Measurements from ENCODE around the gene DUS4L.

DUS4L gene

DNA sequence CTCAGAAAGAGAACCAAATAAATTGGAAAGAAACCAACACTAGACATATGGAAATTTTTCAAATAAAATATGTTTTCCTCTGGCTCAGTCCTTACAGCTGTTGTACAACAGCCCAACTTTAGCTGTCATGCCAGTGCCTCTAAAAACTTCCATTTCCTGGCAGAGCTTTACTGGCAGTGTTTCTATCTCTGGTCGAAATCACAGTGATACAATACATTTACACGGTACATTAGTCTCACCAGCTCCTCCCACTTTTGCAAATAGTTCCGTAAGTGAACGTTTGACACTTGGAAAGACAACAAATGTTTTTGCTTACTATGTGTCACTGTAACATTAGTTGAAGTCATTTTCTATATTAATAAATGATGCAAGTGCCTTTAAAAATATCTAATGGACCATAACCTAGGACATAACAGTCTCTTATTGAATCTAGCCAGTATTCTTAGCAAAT lies 46.1 kb downstream of the DUS4L start:
- Histone ChIP-seq H3K9me3 (ENCODE audit: control insufficient read depth in 5 of 5, low read length in 5 of 5) (no peaks in the 10 kb centered on the region), H3K4me1 (ENCODE audit: control insufficient read depth in 5 of 5, insufficient read depth in 5 of 5, low read length in 5 of 5) (peaks cover 0 to 21% (median 17%) of the 10 kb centered on the region in 5 donors), H3K27ac (ENCODE audit: low read depth, low read length) (no peak overlapping the region), H3K36me3 (ENCODE audit: control insufficient read depth in 5 of 5, insufficient read depth in 5 of 5, low read length in 5 of 5) (peaks cover 9 to 32% (median 23%) of the 10 kb centered on the region in 5 donors), H3K4me3 (ENCODE audit: low read depth in 1 of 5, low read length in 5 of 5) (no peak overlapping the region), H3K27me3 (ENCODE audit: control insufficient read depth in 5 of 5, insufficient read depth in 4 of 5, low read length in 5 of 5) (no peaks in the 10 kb centered on the region), H3K9ac (ENCODE audit: low read length in 5 of 5) (no peak overlapping the region)

DNA sequence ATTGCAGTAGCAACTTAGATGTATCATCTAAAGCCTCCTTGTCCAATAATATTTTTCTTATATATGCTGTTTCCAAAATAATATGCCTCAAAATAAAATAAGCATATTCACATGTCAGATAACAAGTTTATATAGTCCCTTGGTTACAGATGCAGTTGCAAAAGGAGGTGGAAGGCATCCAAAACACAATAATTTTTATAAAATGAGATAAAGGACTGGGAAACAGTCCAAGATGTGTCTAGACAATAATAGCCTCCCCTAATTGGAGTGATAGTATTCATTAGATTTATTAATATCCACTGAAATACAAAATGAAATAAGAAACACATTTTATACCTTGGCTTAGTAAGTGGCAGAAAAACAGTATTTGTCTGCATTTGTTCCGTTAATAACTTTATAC lies 46.6 kb downstream of the DUS4L start:
- Histone ChIP-seq H3K4me1 (ENCODE audit: control insufficient read depth in 5 of 5, insufficient read depth in 5 of 5, low read length in 5 of 5) (peaks cover 0 to 21% (median 18%) of the 10 kb centered on the region in 5 donors), H3K27ac (ENCODE audit: low read depth, low read length) (no peak overlapping the region), H3K27me3 (ENCODE audit: control insufficient read depth in 5 of 5, insufficient read depth in 4 of 5, low read length in 5 of 5) (no peaks in the 10 kb centered on the region), H3K9me3 (ENCODE audit: control insufficient read depth in 5 of 5, low read length in 5 of 5) (no peaks in the 10 kb centered on the region), H3K36me3 (ENCODE audit: control insufficient read depth in 5 of 5, insufficient read depth in 5 of 5, low read length in 5 of 5) (peaks cover 9 to 30% (median 18%) of the 10 kb centered on the region in 5 donors), H3K9ac (ENCODE audit: low read length in 5 of 5) (no peak overlapping the region), H3K4me3 (ENCODE audit: low read depth in 1 of 5, low read length in 5 of 5) (no peak overlapping the region)

DNA sequence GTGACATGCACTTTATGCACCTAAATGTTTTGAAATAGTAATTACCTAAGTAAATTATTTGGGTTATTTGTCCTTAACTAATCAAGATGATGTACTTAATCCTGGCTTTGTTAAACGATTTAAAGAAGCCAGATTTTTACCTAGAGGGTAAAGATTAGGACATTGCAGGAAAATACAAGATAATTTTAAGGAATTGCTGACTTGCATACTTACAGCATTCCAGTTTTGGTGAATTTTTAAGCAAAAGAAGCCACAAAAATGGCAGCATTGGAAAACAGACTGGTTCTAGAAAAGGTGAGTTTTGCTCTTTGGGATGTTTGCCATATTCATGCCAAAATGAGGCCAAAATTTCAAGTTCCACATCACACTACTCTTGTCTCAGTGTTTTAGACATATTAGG lies 49.7 kb downstream of the DUS4L start:
- no peak overlapping the region for H3K4me3 ChIP-seq (ENCODE audit: low read depth in 1 of 5, low read length in 5 of 5)
- no peak overlapping the region for H3K9ac ChIP-seq (ENCODE audit: low read length in 5 of 5)
- peaks cover 0 to 21% (median 18%) of the 10 kb centered on the region in 5 donors for H3K4me1 ChIP-seq (ENCODE audit: control insufficient read depth in 5 of 5, insufficient read depth in 5 of 5, low read length in 5 of 5)
- no peak overlapping the region for H3K27ac ChIP-seq (ENCODE audit: low read depth, low read length)
- H3K9me3 ChIP-seq (ENCODE audit: control insufficient read depth in 5 of 5, low read length in 5 of 5) = no peaks in the 10 kb centered on the region
- no peaks in the 10 kb centered on the region for H3K27me3 ChIP-seq (ENCODE audit: control insufficient read depth in 5 of 5, insufficient read depth in 4 of 5, low read length in 5 of 5)
- H3K36me3 ChIP-seq (ENCODE audit: control insufficient read depth in 5 of 5, insufficient read depth in 5 of 5, low read length in 5 of 5) = peaks cover 14 to 37% (median 18%) of the 10 kb centered on the region in 5 donors

DNA sequence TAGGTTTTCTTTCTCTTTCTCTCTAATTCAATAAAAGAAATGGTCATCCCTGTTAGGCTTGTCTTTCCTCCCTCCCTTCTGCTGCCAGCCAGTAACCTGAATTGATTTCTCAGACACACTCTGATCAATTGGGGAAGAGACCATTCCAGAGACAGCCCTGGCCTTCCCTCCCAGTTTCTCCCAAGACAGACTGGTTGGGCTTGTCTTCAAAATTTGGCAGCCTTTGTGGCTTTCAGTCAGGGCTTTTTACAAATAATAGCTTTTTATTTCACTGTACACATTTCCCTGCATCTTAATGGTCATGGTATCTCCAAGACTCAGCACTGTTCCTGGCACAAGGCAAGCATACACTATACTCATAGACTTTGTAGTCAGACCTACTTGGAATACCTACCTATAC lies 50.2 kb downstream of the DUS4L start:
- H3K4me3 ChIP-seq (ENCODE audit: low read depth in 1 of 5, low read length in 5 of 5) = no peak overlapping the region
- H3K9ac ChIP-seq (ENCODE audit: low read length in 5 of 5) = no peak overlapping the region
- H3K27me3 ChIP-seq (ENCODE audit: control insufficient read depth in 5 of 5, insufficient read depth in 4 of 5, low read length in 5 of 5) = no peaks in the 10 kb centered on the region
- H3K36me3 ChIP-seq (ENCODE audit: control insufficient read depth in 5 of 5, insufficient read depth in 5 of 5, low read length in 5 of 5) = peaks cover 14 to 37% (median 16%) of the 10 kb centered on the region in 5 donors
- peak overlapping the region; percentile 19 for H3K27ac ChIP-seq (ENCODE audit: low read depth, low read length)
- H3K4me1 ChIP-seq (ENCODE audit: control insufficient read depth in 5 of 5, insufficient read depth in 5 of 5, low read length in 5 of 5) = peaks cover 0 to 21% (median 18%) of the 10 kb centered on the region in 5 donors
- no peaks in the 10 kb centered on the region for H3K9me3 ChIP-seq (ENCODE audit: control insufficient read depth in 5 of 5, low read length in 5 of 5)

DNA sequence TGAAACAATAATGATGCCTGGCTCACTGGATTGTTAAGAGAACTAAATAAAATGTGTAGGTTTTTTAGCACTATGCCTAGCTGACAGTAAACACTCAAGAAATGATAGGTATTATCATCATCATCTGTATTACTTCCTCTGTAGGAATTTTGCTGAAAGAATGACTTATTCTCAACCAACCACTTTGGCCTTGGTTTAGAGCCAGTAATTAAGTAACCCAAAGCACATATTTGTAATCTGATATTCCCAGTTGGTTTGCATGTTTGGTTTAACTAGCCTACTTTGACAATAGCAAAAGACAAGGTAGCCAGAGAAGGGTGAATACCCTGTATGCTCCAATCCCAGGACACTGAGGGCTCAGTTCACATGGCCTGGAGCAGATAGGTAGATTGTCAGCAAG lies 50.7 kb downstream of the DUS4L start:
- no peaks in the 10 kb centered on the region for H3K27me3 ChIP-seq (ENCODE audit: control insufficient read depth in 5 of 5, insufficient read depth in 4 of 5, low read length in 5 of 5)
- no peak overlapping the region for H3K4me3 ChIP-seq (ENCODE audit: low read depth in 1 of 5, low read length in 5 of 5)
- peaks cover 14 to 37% (median 15%) of the 10 kb centered on the region in 5 donors for H3K36me3 ChIP-seq (ENCODE audit: control insufficient read depth in 5 of 5, insufficient read depth in 5 of 5, low read length in 5 of 5)
- no peaks in the 10 kb centered on the region for H3K9me3 ChIP-seq (ENCODE audit: control insufficient read depth in 5 of 5, low read length in 5 of 5)
- peaks cover 0 to 20% (median 18%) of the 10 kb centered on the region in 5 donors for H3K4me1 ChIP-seq (ENCODE audit: control insufficient read depth in 5 of 5, insufficient read depth in 5 of 5, low read length in 5 of 5)
- peak overlapping the region; percentile 19 for H3K27ac ChIP-seq (ENCODE audit: low read depth, low read length)
- no peak overlapping the region for H3K9ac ChIP-seq (ENCODE audit: low read length in 5 of 5)

DNA sequence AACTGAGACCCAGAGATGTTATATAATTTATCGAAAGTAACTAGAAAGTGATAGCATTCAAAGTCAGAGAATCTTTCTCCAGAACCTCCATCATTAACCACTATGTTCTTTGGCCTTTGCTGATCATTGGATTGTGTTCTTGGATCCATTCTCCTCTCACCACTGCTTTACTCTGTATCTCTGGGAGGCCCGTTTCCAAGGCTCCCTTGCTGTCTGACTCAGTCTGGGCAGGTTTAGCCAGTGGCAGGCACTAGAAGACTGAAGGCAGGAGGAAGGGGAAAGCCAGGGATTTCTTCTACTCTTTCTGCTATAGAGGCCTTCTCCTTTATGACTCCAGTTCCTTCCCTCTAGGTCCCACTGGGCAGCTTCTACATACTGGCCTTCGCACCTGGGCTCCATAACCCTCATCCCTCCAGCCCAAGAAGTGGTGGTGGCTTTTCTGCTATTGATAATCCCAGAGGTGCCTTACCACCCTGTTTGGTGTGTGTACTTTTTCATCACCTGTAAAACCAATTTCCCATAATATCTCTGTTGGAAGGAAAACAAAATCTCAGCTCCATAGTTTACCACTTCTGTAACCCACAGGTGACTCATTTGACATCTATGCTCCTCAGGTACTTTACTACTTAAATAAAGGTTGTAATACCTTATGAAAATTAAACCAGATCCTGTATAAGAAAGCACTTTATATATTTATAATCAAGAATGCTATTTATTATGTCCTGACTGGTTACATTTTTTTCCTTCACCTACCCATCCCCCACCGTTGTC lies 52.3 kb downstream of the DUS4L start:
- H3K27me3 ChIP-seq (ENCODE audit: control insufficient read depth in 5 of 5, insufficient read depth in 4 of 5, low read length in 5 of 5) = no peaks in the 10 kb centered on the region
- no peak overlapping the region for H3K9ac ChIP-seq (ENCODE audit: low read length in 5 of 5)
- peaks cover 0 to 9% (median 8%) of the 10 kb centered on the region in 5 donors for H3K4me1 ChIP-seq (ENCODE audit: control insufficient read depth in 5 of 5, insufficient read depth in 5 of 5, low read length in 5 of 5)
- no peak overlapping the region for H3K27ac ChIP-seq (ENCODE audit: low read depth, low read length)
- H3K4me3 ChIP-seq (ENCODE audit: low read depth in 1 of 5, low read length in 5 of 5) = no peak overlapping the region
- peaks cover 19 to 42% (median 22%) of the 10 kb centered on the region in 5 donors for H3K36me3 ChIP-seq (ENCODE audit: control insufficient read depth in 5 of 5, insufficient read depth in 5 of 5, low read length in 5 of 5)
- H3K9me3 ChIP-seq (ENCODE audit: control insufficient read depth in 5 of 5, low read length in 5 of 5) = no peaks in the 10 kb centered on the region

DNA sequence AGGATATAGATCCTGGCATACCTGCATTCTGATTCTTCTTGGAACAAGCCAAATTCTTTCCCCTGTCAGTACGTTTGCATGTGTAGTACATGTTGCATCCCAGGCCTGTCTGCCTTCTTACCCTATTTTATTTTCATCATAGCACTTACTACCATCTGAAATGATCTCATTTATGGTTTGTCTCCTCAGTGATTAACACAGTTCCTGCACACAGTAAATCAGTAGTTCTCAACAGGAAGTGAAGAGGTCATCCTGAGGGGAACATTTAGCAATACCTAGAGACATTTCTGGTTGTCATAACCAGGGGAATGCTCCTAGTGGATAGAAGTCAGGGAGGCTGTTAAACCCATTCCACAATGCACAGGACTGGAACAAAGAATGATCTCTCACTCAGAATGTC lies 58.7 kb downstream of the DUS4L start:
- Histone ChIP-seq H3K36me3 (ENCODE audit: control insufficient read depth in 5 of 5, insufficient read depth in 5 of 5, low read length in 5 of 5) (peaks cover 15 to 31% (median 28%) of the 10 kb centered on the region in 5 donors), H3K9me3 (ENCODE audit: control insufficient read depth in 5 of 5, low read length in 5 of 5) (no peaks in the 10 kb centered on the region), H3K27ac (ENCODE audit: low read depth, low read length) (no peak overlapping the region)

DNA sequence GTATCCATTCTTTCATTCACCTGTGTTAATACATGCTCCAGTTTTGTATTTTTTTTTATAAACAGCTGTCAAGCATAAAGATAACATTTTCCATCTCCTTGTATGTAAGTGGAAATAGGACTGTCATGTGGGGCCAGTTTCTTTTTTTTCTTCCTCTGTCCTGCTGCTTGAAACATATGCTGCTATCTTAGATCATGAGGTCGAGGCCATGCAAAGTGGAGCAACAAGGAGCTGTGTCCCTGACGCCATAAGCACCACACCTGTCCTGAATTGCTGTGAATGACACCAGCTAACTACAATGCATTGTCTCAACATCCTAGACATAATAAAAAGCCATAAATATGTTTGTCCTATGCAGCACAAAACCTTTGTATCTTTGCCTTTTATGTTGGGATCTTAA lies 59.1 kb downstream of the DUS4L start:
- no peaks in the 10 kb centered on the region for H3K4me1 ChIP-seq (ENCODE audit: control insufficient read depth in 5 of 5, insufficient read depth in 5 of 5, low read length in 5 of 5)
- H3K36me3 ChIP-seq (ENCODE audit: control insufficient read depth in 5 of 5, insufficient read depth in 5 of 5, low read length in 5 of 5) = peaks cover 15 to 31% (median 28%) of the 10 kb centered on the region in 5 donors
- no peak overlapping the region for H3K9ac ChIP-seq (ENCODE audit: low read length in 5 of 5)
- H3K9me3 ChIP-seq (ENCODE audit: control insufficient read depth in 5 of 5, low read length in 5 of 5) = no peaks in the 10 kb centered on the region
- H3K27ac ChIP-seq (ENCODE audit: low read depth, low read length) = no peak overlapping the region
- no peak overlapping the region for H3K4me3 ChIP-seq (ENCODE audit: low read depth in 1 of 5, low read length in 5 of 5)
- no peaks in the 10 kb centered on the region for H3K27me3 ChIP-seq (ENCODE audit: control insufficient read depth in 5 of 5, insufficient read depth in 4 of 5, low read length in 5 of 5)

More for the DNA sequence above, 58.7 kb downstream of the DUS4L start:
- Histone ChIP-seq H3K27me3 (ENCODE audit: control insufficient read depth in 5 of 5, insufficient read depth in 4 of 5, low read length in 5 of 5) (no peaks in the 10 kb centered on the region), H3K9ac (ENCODE audit: low read length in 5 of 5) (no peak overlapping the region), H3K4me1 (ENCODE audit: control insufficient read depth in 5 of 5, insufficient read depth in 5 of 5, low read length in 5 of 5) (no peaks in the 10 kb centered on the region), H3K4me3 (ENCODE audit: low read depth in 1 of 5, low read length in 5 of 5) (no peak overlapping the region)

DNA sequence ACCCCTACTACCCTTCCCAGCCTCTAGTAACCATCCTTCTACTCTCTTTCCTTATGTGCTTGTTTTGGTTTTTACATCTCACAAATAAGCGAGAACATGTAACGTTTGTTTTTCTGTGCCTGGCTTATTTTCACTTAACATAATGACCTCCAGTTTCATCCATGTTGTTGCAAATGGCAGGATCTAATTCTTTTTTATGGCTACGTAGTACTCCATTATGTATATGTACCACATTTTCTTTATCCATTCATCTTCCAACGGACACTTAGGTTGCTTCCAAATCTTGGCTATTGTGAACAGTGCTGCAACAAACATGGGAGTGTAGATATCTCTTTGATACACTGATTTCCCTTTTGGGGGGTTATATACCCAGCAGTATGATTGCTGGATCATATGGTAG lies 63.2 kb downstream of the DUS4L start:
- no peak overlapping the region for H3K9ac ChIP-seq (ENCODE audit: low read length in 5 of 5)

More for the DNA sequence above, 63.2 kb downstream of the DUS4L start:
- H3K27me3 ChIP-seq (ENCODE audit: control insufficient read depth in 5 of 5, insufficient read depth in 4 of 5, low read length in 5 of 5) = no peaks in the 10 kb centered on the region
- H3K4me3 ChIP-seq (ENCODE audit: low read depth in 1 of 5, low read length in 5 of 5) = no peak overlapping the region
- peaks cover 9 to 29% (median 23%) of the 10 kb centered on the region in 5 donors for H3K36me3 ChIP-seq (ENCODE audit: control insufficient read depth in 5 of 5, insufficient read depth in 5 of 5, low read length in 5 of 5)
- no peaks in the 10 kb centered on the region for H3K9me3 ChIP-seq (ENCODE audit: control insufficient read depth in 5 of 5, low read length in 5 of 5)
- H3K27ac ChIP-seq (ENCODE audit: low read depth, low read length) = no peak overlapping the region
- no peaks in the 10 kb centered on the region for H3K4me1 ChIP-seq (ENCODE audit: control insufficient read depth in 5 of 5, insufficient read depth in 5 of 5, low read length in 5 of 5)
